Measurements from ENCODE around the gene MAP4K3.

GRCh38 chr2:39308778-39309177 lies 128.3 kb downstream of the MAP4K3 start:
- TF ChIP-seq POLR2AphosphoS5 (IDR thresholded peaks at IDR 0.05; ENCODE audit: low read depth, low read length) = no peak
- TF ChIP-seq CTCF (IDR thresholded peaks at IDR 0.05) = no peak
- TF ChIP-seq REST (IDR thresholded peaks at IDR 0.05; ENCODE audit: insufficient read depth in 1 of 2, low read depth in 2 of 2, low read length in 1 of 2) = no peak

All from Panc1 (cell line).